HCT116 (cell line): Measurements from ENCODE around the gene GOLGA6L2. TPM values are rescaled to one million over a fixed set of nuclear protein-coding genes. Genes with fewer than 3 reads are reported as not detected.
"Not testable (repeated sequence)": the region's sequence is repeated elsewhere in the genome, so short reads cannot be mapped to it uniquely, and the experiment has no call there.

Source experiments
- ATAC-seq: fragments of 200-7000 bp; cut with Tn5 transposase; 2 replicates; pipeline ENCODE4 v1.9.1; 2020; ENCODE audit warnings: mild to moderate bottlenecking, moderate library complexity
- BruUV-seq: library from RNA; stranded (reverse); fragments of 400-500 nt; replicated peaks from 2 replicates; lab custom pipeline; 2021; lab: Mats Ljungman, UMichigan
- CTCF ChIA-PET: fragments of 300-600 bp; sonication (Branson Sonifier 250); formaldehyde crosslinking; loops from one replicate; lab custom pipeline; 2021; ENCODE audit warnings: antibody characterized with exemption; lab: Charles Lee
- POLR2A ChIA-PET: fragments of 300-600, 350-600 bp; sonication (Branson Sonifier 250); formaldehyde crosslinking; loops from one replicate; lab custom pipeline; 2021; ENCODE audit warnings: antibody characterized with exemption; lab: Charles Lee
- RAD21 ChIA-PET, 2 experiments: fragments of 300-600 bp; sonication (Branson Sonifier 250); formaldehyde crosslinking; loops; one replicate each; lab custom pipeline; 2023; ENCODE audit warnings: low total read pairs in 2 of 2; ENCODE audit not compliant: uncharacterized antibody in 2 of 2, unreplicated experiment in 2 of 2, low non-redundant PET in 1 of 2; lab: Charles Lee
- DNase-seq: peaks from one replicate; pipeline ENCODE4 v3.0.0-alpha.2; 2010; ENCODE audit warnings: low read depth, low spot score
- H2AFZ ChIP-seq: fragments of 200-600 bp; shearing (Covaris generic), sonication (generic); 2 replicates; pipeline ENCODE4 v1.6.1; 2017; ENCODE audit warnings: low read depth, mixed run types, mixed read lengths, antibody characterized with exemption, low read length; ENCODE audit not compliant: poor library complexity, severe bottlenecking
- H3K27ac ChIP-seq: 2 replicates; pipeline ENCODE4 v1.5.1; 2012; ENCODE audit warnings: low read depth, low read length
- H3K27me3 ChIP-seq: fragments of 200-600 bp; sonication (generic); 2 replicates; pipeline ENCODE4 v1.6.1; 2016; ENCODE audit warnings: mixed run types, low read length, mixed read lengths; ENCODE audit not compliant: insufficient read depth
- H3K36me3 ChIP-seq, 2 experiments: fragments of 200-500 bp in 1 of 2; fragments of 200-600 bp in 1 of 2; sonication (Bioruptor generic) in 1 of 2; sonication (generic) in 1 of 2; 2 replicates each; pipeline versions ENCODE4 v1.5.1 to v1.6.1; 2014 to 2016; ENCODE audit warnings: low read length in 2 of 2, inconsistent platforms in 1 of 2, mixed read lengths in 1 of 2, mixed run types in 1 of 2; ENCODE audit not compliant: insufficient read depth in 2 of 2, control insufficient read depth in 1 of 2
- H3K4me1 ChIP-seq, 2 experiments: fragments of 200-600 bp in 1 of 2; sonication (generic) in 1 of 2; 2 replicates each; pipeline versions ENCODE4 v1.5.1 to v1.6.1; 2012 to 2017; ENCODE audit warnings: low read length in 2 of 2, inconsistent platforms in 1 of 2, mild to moderate bottlenecking in 1 of 2, mixed read lengths in 1 of 2, mixed run types in 1 of 2, moderate library complexity in 1 of 2; ENCODE audit not compliant: insufficient read depth in 2 of 2, control insufficient read depth in 1 of 2
- H3K4me2 ChIP-seq: fragments of 200-600 bp; sonication (generic); 2 replicates; pipeline ENCODE4 v1.6.1; 2017; ENCODE audit warnings: mixed run types, low read length, mixed read lengths
- H3K4me3 ChIP-seq, 2 experiments: fragments of 200-600 bp in 1 of 2; sonication (generic) in 1 of 2; replicated peaks in 1 of 2; 2 replicates each; pipeline ENCODE4 v1.5.1; 2011 to 2016; ENCODE audit warnings: low read length in 2 of 2, control low read depth in 1 of 2, low read depth in 1 of 2, mild to moderate bottlenecking in 1 of 2, mixed read lengths in 1 of 2, mixed run types in 1 of 2
- H3K79me2 ChIP-seq: fragments of 200-600 bp; sonication (generic); 2 replicates; pipeline ENCODE4 v1.6.1; 2017; ENCODE audit warnings: mild to moderate bottlenecking, mixed run types, low read length, moderate library complexity, mixed read lengths; ENCODE audit not compliant: insufficient read depth
- H3K9ac ChIP-seq: fragments of 200-600 bp; sonication (generic); 2 replicates; pipeline ENCODE4 v1.6.1; 2016; ENCODE audit warnings: low read length, mixed read lengths
- H3K9me2 ChIP-seq: fragments of 200-600 bp; sonication (generic), shearing (Covaris generic); 2 replicates; pipeline ENCODE4 v1.6.1; 2017; ENCODE audit warnings: mixed run types, mild to moderate bottlenecking, moderate library complexity; ENCODE audit not compliant: insufficient read depth
- H3K9me3 ChIP-seq, 2 experiments: fragments of 200-500 bp in 1 of 2; fragments of 200-600 bp in 1 of 2; sonication (Bioruptor generic) in 1 of 2; sonication (generic) in 1 of 2; 2 replicates each; pipeline ENCODE4 v1.6.1; 2014 to 2017; ENCODE audit warnings: low read length in 2 of 2, mixed read lengths in 2 of 2, inconsistent platforms in 1 of 2, low read depth in 1 of 2, mild to moderate bottlenecking in 1 of 2, mixed run types in 1 of 2, moderate library complexity in 1 of 2; ENCODE audit not compliant: control insufficient read depth in 1 of 2, insufficient read depth in 1 of 2
- H4K20me1 ChIP-seq: fragments of 200-600 bp; sonication (generic), shearing (Covaris generic); 2 replicates; pipeline ENCODE4 v1.6.1; 2017; ENCODE audit warnings: mixed run types, mild to moderate bottlenecking, moderate library complexity; ENCODE audit not compliant: insufficient read depth
- EGR1 ChIP-seq: IDR thresholded peaks from 2 replicates; pipeline ENCODE4 v1.6.1; 2012; ENCODE audit warnings: low read depth
- EZH2 ChIP-seq: fragments of 200-600 bp; sonication (generic); IDR thresholded peaks from 2 replicates; pipeline ENCODE4 v1.6.1; 2017; ENCODE audit warnings: antibody characterized with exemption, mixed run types
- intact Hi-C: fragments of 100-400 bp; cut with micrococcal nuclease; formaldehyde crosslinking; loops from 2 replicates; pipeline ENCODE4 v1.10.0; 2022
- total RNA-seq: library from RNA; stranded (reverse); gene quantifications from one replicate; pipeline ENCODE4 v1.2.1, GENCODE V29; 2021; ENCODE audit not compliant: unreplicated experiment
- TF ChIP-seq, protein P1 (sequence below): IDR thresholded peaks from 2 replicates; pipeline ENCODE4 v1.6.1; 2012; ENCODE audit warnings: low read depth

GOLGA6L2 gene
- total RNA-seq, 1 experiment from 2014 or later, result not detected

DNA sequence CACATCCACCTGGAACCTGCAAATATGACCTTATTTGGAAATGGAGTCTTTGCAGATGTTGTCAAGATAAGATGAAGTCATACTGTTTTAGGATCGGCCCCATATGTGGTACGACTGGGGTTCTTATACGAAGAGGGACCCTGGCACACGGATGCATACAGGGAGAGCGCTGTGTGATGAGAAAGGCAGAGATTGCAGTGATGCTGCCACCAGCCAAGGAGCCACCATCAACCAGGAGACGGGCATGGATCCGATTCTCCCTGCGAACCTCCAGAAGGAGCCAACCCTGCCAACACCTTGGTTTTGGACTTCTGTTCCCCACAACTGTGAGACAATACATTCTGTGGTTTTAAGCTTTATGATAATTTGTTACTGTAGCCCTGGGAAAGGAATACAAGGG, 31.2 kb downstream of the GOLGA6L2 start:
- H3K36me3 ChIP-seq, H3K27me3 ChIP-seq, H3K4me1 ChIP-seq, POLR2A ChIA-PET, intact Hi-C loops, H2AFZ ChIP-seq, H3K9me2 ChIP-seq, BruUV-seq, H3K27ac ChIP-seq, RAD21 ChIA-PET, H3K9me3 ChIP-seq, H3K9ac ChIP-seq, H3K4me2 ChIP-seq, H3K79me2 ChIP-seq, ATAC-seq, H4K20me1 ChIP-seq, H3K4me3 ChIP-seq, CTCF ChIA-PET, DNase-seq: not testable (repeated sequence)

DNA sequence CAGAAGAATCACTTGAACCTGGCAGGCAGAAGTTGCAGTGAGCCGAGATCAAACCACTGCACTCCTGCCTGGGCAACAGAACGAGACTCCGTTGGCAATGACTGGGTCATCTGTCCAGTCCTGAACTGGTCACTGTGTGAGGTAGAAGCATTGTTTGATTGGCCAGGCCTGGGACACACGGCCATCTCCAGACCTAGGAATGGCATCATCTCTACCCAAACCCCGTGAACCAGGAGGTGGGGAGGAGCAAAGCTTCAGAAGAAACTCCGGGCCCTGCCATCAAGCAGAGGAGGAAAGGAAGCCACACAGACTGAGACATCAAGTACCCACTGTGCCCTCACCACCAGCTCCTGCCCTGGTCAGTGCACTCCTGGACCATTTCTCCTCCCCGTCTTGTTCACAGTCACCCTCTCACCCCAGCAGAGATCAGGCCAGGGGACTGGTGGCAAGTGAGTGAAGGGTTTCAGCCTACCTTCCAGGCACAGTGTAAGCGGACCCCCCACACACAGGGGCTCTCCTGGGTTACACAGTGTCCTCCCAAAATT, 31.6 kb downstream of the GOLGA6L2 start:
- peaks cover 4 to 5% of the 10 kb centered on the region in 2 experiments; a peak in 2 of 4 replicates for H3K4me1 ChIP-seq
- H4K20me1 ChIP-seq, result no peaks in the 10 kb centered on the region
- no peak overlapping the region for H3K4me2 ChIP-seq
- H3K4me3 ChIP-seq, result no peak overlapping the region
- intact Hi-C loops, result no loop called here
- CTCF ChIA-PET, result no interaction called here
- ATAC-seq (no peak), DNase-seq (no peak)
- H3K9me2 ChIP-seq, result no peaks in the 10 kb centered on the region
- BruUV-seq, result no TSS peak
- H3K27me3 ChIP-seq, result no peaks in the 10 kb centered on the region
- no peak overlapping the region for H3K27ac ChIP-seq
- no peaks in the 10 kb centered on the region for H3K9me3 ChIP-seq
- H3K79me2 ChIP-seq, result no peaks in the 10 kb centered on the region
- no peak overlapping the region for H2AFZ ChIP-seq
- POLR2A ChIA-PET, result no interaction called here
- RAD21 ChIA-PET, result no interaction called here
- no peak overlapping the region for H3K9ac ChIP-seq
- no peaks in the 10 kb centered on the region for H3K36me3 ChIP-seq
- TF ChIP-seq EZH2 (no peak), EGR1 (no peak)
- TF ChIP-seq, protein P1, sequence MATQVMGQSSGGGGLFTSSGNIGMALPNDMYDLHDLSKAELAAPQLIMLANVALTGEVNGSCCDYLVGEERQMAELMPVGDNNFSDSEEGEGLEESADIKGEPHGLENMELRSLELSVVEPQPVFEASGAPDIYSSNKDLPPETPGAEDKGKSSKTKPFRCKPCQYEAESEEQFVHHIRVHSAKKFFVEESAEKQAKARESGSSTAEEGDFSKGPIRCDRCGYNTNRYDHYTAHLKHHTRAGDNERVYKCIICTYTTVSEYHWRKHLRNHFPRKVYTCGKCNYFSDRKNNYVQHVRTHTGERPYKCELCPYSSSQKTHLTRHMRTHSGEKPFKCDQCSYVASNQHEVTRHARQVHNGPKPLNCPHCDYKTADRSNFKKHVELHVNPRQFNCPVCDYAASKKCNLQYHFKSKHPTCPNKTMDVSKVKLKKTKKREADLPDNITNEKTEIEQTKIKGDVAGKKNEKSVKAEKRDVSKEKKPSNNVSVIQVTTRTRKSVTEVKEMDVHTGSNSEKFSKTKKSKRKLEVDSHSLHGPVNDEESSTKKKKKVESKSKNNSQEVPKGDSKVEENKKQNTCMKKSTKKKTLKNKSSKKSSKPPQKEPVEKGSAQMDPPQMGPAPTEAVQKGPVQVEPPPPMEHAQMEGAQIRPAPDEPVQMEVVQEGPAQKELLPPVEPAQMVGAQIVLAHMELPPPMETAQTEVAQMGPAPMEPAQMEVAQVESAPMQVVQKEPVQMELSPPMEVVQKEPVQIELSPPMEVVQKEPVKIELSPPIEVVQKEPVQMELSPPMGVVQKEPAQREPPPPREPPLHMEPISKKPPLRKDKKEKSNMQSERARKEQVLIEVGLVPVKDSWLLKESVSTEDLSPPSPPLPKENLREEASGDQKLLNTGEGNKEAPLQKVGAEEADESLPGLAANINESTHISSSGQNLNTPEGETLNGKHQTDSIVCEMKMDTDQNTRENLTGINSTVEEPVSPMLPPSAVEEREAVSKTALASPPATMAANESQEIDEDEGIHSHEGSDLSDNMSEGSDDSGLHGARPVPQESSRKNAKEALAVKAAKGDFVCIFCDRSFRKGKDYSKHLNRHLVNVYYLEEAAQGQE, result no peak
- TF ChIP-seq, all 23 proteins: peak for 0

GRCh38 chr15:23412881-23413600, 34.0 kb downstream of the GOLGA6L2 start:
- H4K20me1 ChIP-seq, RAD21 ChIA-PET, H3K9ac ChIP-seq, H3K79me2 ChIP-seq, H3K9me2 ChIP-seq, H3K4me3 ChIP-seq, BruUV-seq, H3K36me3 ChIP-seq, H3K4me2 ChIP-seq, H3K9me3 ChIP-seq, H3K27me3 ChIP-seq, ATAC-seq, H2AFZ ChIP-seq, CTCF ChIA-PET, DNase-seq, intact Hi-C loops, H3K4me1 ChIP-seq, H3K27ac ChIP-seq: not testable (repeated sequence)
- POLR2A ChIA-PET, result interaction anchor here (1.0 kb wide), 1 partner anchor 9 kb away, joined by 3 read pairs; no protein-coding TSS in a partner anchor
